Subcutaneous abdominal adipose tissue (tissue), 5 donors: ENCODE measurements around the gene KDM4B.

Experiments
- H3K27ac ChIP-seq: one replicate; pipeline ENCODE4 v1.7.0; 2013; ENCODE audit warnings: low read depth, mild to moderate bottlenecking, inconsistent platforms, low read length, moderate library complexity
- H3K27me3 ChIP-seq, 5 donors: one replicate each; pipeline ENCODE4 v1.7.0; 2013; ENCODE audit warnings: low read length in 5 of 5, inconsistent platforms in 1 of 5; ENCODE audit not compliant: control insufficient read depth in 5 of 5, insufficient read depth in 4 of 5
- H3K36me3 ChIP-seq, 5 donors: one replicate each; pipeline ENCODE4 v1.7.0; 2013; ENCODE audit warnings: low read length in 5 of 5; ENCODE audit not compliant: control insufficient read depth in 5 of 5, insufficient read depth in 5 of 5
- H3K4me1 ChIP-seq, 5 donors: one replicate each; pipeline ENCODE4 v1.7.0; 2013; ENCODE audit warnings: low read length in 5 of 5, mild to moderate bottlenecking in 3 of 5, moderate library complexity in 1 of 5; ENCODE audit not compliant: control insufficient read depth in 5 of 5, insufficient read depth in 5 of 5
- H3K4me3 ChIP-seq, 5 donors: one replicate each; pipeline ENCODE4 v1.7.0; 2013; ENCODE audit warnings: low read length in 5 of 5, low read depth in 1 of 5
- H3K9ac ChIP-seq, 5 donors: one replicate each; pipeline ENCODE4 v1.7.0; 2013; ENCODE audit warnings: low read length in 5 of 5, mild to moderate bottlenecking in 4 of 5, moderate library complexity in 3 of 5
- H3K9me3 ChIP-seq, 5 donors: one replicate each; pipeline ENCODE4 v1.7.0; 2013; ENCODE audit warnings: low read length in 5 of 5; ENCODE audit not compliant: control insufficient read depth in 5 of 5
- donor health status: healthy.
- donor health status: healthy.
- donor health status: healthy.
- donor health status: healthy.
- donor health status: healthy.

KDM4B gene

GRCh38 chr19:5037936-5038335 lies 69.0 kb downstream of the KDM4B start:
- Histone ChIP-seq H3K9ac (no peak overlapping the region), H3K27me3 (no peaks in the 10 kb centered on the region), H3K4me1 (peaks cover 3 to 27% (median 24%) of the 10 kb centered on the region in 5 donors), H3K27ac (no peak overlapping the region), H3K36me3 (peaks cover 0 to 63% (median 56%) of the 10 kb centered on the region in 5 donors), H3K9me3 (no peaks in the 10 kb centered on the region), H3K4me3 (no peak overlapping the region)

DNA sequence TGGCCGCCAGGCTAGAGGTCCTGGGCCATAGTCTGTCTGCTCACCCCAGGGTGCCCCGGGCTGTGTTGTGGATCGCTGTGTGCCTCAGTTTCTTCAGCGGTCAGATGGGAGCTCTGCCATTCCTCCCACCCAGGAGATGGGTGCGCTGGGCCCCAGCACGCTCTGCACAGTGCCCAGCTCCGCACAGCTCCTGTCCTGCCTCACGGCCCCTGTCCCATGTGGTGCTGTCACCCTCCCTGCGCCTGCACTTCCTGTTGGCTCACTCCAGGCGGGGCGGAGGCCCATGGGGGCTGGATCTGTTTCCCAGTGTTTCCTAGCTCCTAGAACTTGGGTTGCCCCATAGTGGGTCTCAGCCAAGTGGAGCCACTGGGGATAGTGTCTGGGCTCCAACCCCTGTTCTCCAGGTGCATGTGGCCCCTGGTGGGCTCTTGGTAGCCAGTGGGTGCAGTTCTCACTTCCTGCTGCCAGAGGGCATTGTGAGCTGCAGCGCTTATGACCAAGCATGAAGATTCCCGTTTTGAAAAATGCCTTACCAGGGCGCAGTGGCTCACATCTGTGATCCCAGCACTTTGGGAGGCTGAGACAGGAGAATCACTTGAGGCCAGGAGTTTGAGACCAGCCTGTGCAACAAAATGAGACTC lies 69.8 kb downstream of the KDM4B start:
- no peak overlapping the region for H3K9ac ChIP-seq
- peaks cover 0 to 59% (median 52%) of the 10 kb centered on the region in 5 donors for H3K36me3 ChIP-seq
- no peak overlapping the region for H3K4me3 ChIP-seq
- no peaks in the 10 kb centered on the region for H3K27me3 ChIP-seq
- H3K9me3 ChIP-seq, result no peaks in the 10 kb centered on the region
- H3K27ac ChIP-seq, result no peak overlapping the region
- peaks cover 3 to 27% (median 24%) of the 10 kb centered on the region in 5 donors for H3K4me1 ChIP-seq

DNA sequence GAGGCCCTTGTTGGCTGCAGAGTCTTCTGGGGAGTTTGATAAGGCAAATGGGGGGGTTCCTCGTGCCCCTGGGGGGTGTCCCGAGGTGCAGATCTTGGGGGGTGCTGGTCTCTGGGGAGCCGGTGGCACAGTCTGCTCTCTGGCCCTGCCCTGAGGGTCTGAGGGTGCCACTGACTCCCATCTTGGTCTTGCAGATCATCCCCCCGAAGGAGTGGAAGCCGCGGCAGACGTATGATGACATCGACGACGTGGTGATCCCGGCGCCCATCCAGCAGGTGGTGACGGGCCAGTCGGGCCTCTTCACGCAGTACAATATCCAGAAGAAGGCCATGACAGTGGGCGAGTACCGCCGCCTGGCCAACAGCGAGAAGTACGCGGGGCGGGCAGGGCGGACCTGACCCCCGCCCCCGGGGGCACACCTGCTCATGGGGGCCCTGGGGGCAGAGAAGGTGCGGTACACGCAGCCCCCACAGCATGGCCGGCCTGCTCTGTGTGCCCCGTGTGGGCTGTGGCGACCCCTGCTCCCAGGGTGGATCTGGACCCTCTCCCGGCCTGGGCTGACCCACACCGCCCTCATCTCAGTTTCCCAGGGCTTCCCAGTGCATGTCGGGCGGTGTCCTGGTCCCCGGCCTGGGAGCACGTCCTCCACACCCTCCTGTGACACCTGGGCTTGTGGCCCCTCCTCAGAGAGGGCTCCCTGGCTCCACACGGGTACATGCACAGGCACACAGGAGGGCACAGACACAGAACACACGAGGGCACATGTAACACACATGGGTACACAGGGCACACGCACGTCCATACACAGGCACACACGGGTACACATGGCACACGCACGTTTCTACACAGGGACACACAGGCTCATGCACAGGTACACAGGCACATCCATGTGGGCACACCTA lies 71.0 kb downstream of the KDM4B start:
- no peaks in the 10 kb centered on the region for H3K9me3 ChIP-seq
- H3K9ac ChIP-seq, result no peak overlapping the region
- H3K27ac ChIP-seq, result no peak overlapping the region
- H3K36me3 ChIP-seq, result peaks cover 0 to 52% (median 41%) of the 10 kb centered on the region in 5 donors
- H3K27me3 ChIP-seq, result no peaks in the 10 kb centered on the region
- no peak overlapping the region for H3K4me3 ChIP-seq
- peaks cover 3 to 27% (median 24%) of the 10 kb centered on the region in 5 donors for H3K4me1 ChIP-seq

DNA sequence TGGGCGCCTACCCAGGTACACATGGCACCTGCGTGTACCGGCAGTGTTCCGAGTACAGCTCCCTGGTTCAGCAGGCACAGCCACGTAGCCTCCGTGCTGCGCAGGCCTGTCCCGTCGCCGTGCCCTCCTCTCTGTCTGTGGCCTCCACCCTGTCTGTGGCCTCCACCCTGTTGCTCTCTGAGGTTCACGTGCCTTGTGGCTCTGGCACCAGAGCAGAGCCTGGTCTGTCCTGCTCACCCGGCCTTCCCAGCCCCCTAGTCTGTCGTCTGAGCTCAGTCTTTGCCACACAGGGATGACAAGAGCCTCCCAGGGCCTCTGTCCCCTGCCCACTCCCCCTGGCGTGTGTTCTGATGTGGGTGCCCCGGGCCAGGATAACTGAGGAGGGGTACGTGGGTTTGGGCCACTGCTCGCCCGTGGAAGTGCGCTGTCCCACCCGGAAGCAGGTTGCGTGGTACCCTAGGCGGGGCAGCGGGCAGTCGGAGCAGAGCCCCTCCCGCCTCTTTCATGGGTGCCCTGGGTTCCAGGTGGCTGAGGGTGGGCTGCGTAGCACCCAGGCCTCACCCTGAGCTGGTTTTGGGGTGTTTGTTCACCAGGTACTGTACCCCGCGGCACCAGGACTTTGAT lies 71.7 kb downstream of the KDM4B start:
- H3K9ac ChIP-seq, result no peak overlapping the region
- no peaks in the 10 kb centered on the region for H3K27me3 ChIP-seq
- H3K27ac ChIP-seq, result no peak overlapping the region
- no peaks in the 10 kb centered on the region for H3K9me3 ChIP-seq
- H3K36me3 ChIP-seq, result peaks cover 0 to 47% (median 37%) of the 10 kb centered on the region in 5 donors
- H3K4me1 ChIP-seq, result peaks cover 1 to 27% (median 24%) of the 10 kb centered on the region in 5 donors
- H3K4me3 ChIP-seq, result no peak overlapping the region

DNA sequence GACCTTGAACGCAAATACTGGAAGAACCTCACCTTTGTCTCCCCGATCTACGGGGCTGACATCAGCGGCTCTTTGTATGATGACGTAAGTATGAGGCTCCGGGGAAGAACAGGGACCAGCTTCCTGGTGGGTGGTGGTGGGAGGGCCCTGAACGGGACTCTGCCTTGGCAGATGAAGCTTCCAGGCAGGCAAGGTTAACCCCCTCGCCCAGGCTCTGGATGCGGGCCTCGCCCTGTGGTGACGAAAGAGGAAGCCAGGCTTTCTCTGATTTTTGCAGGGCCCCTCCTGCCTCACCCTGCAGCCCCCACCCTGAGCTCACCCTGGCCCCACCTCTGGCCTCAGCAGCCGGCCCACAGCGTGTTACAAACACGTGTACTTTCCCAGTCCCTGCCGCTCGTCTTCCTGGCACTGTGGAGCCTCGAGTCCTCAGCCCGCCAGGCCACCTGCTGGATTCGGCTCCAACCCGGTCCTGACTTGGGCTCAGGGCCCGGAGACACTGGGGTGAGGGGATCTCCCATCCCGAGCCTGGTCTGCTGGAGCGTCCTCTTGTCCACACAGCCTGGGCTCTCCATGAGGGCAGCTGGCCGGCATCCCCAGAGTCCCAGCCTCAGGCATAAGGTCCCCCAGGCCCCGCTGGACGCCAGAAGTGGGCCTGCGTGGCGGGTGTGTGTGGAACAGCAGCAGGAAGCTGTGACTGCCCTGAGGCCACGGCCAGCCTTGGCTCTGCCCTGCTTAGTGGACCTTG lies 72.4 kb downstream of the KDM4B start:
- Histone ChIP-seq H3K9me3 (no peaks in the 10 kb centered on the region), H3K4me3 (no peak overlapping the region), H3K9ac (no peak overlapping the region), H3K27ac (no peak overlapping the region), H3K4me1 (peaks cover 1 to 34% (median 24%) of the 10 kb centered on the region in 5 donors), H3K36me3 (peaks cover 0 to 51% (median 32%) of the 10 kb centered on the region in 5 donors), H3K27me3 (no peaks in the 10 kb centered on the region)

DNA sequence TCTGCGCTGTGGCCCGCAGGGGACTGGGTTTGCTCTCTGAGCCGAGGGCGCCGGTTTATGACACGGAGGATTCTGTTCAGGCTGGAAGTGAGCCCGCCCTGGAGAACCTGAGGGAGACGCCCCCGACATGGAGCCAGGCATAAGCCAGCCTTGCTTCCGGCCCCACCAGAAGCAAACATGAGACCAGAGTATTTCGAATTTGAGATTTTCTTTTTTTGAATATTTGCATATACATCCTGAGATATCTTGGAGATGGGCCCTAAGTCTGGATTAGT lies 72.9 kb downstream of the KDM4B start:
- Histone ChIP-seq H3K27me3 (no peaks in the 10 kb centered on the region), H3K4me1 (peaks cover 1 to 36% (median 21%) of the 10 kb centered on the region in 5 donors), H3K4me3 (no peak overlapping the region), H3K9ac (no peak overlapping the region), H3K9me3 (no peaks in the 10 kb centered on the region), H3K36me3 (peaks cover 0 to 54% (median 34%) of the 10 kb centered on the region in 5 donors), H3K27ac (no peak overlapping the region)

GRCh38 chr19:5042556-5042955 lies 73.6 kb downstream of the KDM4B start:
- Histone ChIP-seq H3K27ac (no peak overlapping the region), H3K9me3 (no peaks in the 10 kb centered on the region), H3K9ac (no peak overlapping the region), H3K4me1 (peaks cover 1 to 38% (median 20%) of the 10 kb centered on the region in 5 donors), H3K27me3 (no peaks in the 10 kb centered on the region), H3K4me3 (no peak overlapping the region), H3K36me3 (peaks cover 0 to 57% (median 39%) of the 10 kb centered on the region in 5 donors)

- no peak overlapping the region for H3K27ac ChIP-seq
- peaks cover 0 to 65% (median 39%) of the 10 kb centered on the region in 5 donors for H3K36me3 ChIP-seq
- peaks cover 0 to 3% (median 0%) of the 10 kb centered on the region in 5 donors for H3K27me3 ChIP-seq
- peaks cover 5 to 34% (median 26%) of the 10 kb centered on the region in 5 donors for H3K4me1 ChIP-seq
- H3K9me3 ChIP-seq, result no peaks in the 10 kb centered on the region
- no peak overlapping the region for H3K9ac ChIP-seq
- H3K4me3 ChIP-seq, result no peak overlapping the region
Observed at GRCh38 chr19:5045029-5045428, 76.1 kb downstream of the KDM4B start.

- H3K36me3 ChIP-seq, result peaks cover 0 to 59% (median 30%) of the 10 kb centered on the region in 5 donors
- H3K9me3 ChIP-seq, result no peaks in the 10 kb centered on the region
- H3K27me3 ChIP-seq, result peaks cover 0 to 3% (median 0%) of the 10 kb centered on the region in 5 donors
- peaks cover 5 to 34% (median 26%) of the 10 kb centered on the region in 5 donors for H3K4me1 ChIP-seq
- no peak overlapping the region for H3K4me3 ChIP-seq
- H3K27ac ChIP-seq, result no peak overlapping the region
- no peak overlapping the region for H3K9ac ChIP-seq
Observed at GRCh38 chr19:5045956-5046338, 77.0 kb downstream of the KDM4B start.
